Measurements from ENCODE around the gene C22orf39.

C22orf39 gene

GRCh38 chr22:19447330-19448075, at the start of gene C22orf39:
Gene C22orf39, minus strand, starts transcription at chr22:19447711. Its CDS starts 23 bp downstream, at chr22:19447688.
- DNase-seq = peak; percentile 80

GRCh38 chr22:19497245-19497644, 49.7 kb upstream of the C22orf39 start:
- DNase-seq = no peak

GRCh38 chr22:19496324-19496630, 48.8 kb upstream of the C22orf39 start:
- DNase-seq = no peak

- no peak for DNase-seq
These were observed 48.2 kb upstream of the C22orf39 start for GRCh38 chr22:19495562-19496323.

GRCh38 chr22:19494676-19495173, 47.2 kb upstream of the C22orf39 start:
- no peak for DNase-seq

GRCh38 chr22:19494001-19494560, 46.6 kb upstream of the C22orf39 start:
- DNase-seq = no peak

GRCh38 chr22:19492504-19493174, 45.1 kb upstream of the C22orf39 start:
- DNase-seq = no peak

GRCh38 chr22:19490628-19491230, 43.2 kb upstream of the C22orf39 start:
- no peak for DNase-seq

GRCh38 chr22:19488884-19489843, 41.7 kb upstream of the C22orf39 start:
- no peak for DNase-seq

GRCh38 chr22:19488285-19488684, 40.8 kb upstream of the C22orf39 start:
- DNase-seq = no peak

GRCh38 chr22:19483481-19484244, 36.2 kb upstream of the C22orf39 start:
- no peak for DNase-seq

GRCh38 chr22:19482297-19482696, 34.8 kb upstream of the C22orf39 start:
- DNase-seq = no peak

- no peak for DNase-seq
These were observed 33.3 kb upstream of the C22orf39 start for GRCh38 chr22:19480789-19481188.

- no peak for DNase-seq
These were observed 32.7 kb upstream of the C22orf39 start for GRCh38 chr22:19480173-19480568.

- DNase-seq = peak; percentile 96
These were observed 32.1 kb upstream of the C22orf39 start, which contains the start of gene CDC45 for GRCh38 chr22:19479355-19480172. Gene CDC45, plus strand, starts transcription at chr22:19479920. Its CDS starts 49 bp downstream, at chr22:19479969.

- peak; percentile 96 for DNase-seq
These were observed 31.4 kb upstream of the C22orf39 start, which contains the start of gene UFD1 for GRCh38 chr22:19478901-19479354. Gene UFD1, minus strand, starts transcription at chr22:19479193. Its CDS starts 108 bp downstream, at chr22:19479085.

- DNase-seq = no peak
These were observed 30.8 kb upstream of the C22orf39 start for GRCh38 chr22:19478045-19478900.

- peak; percentile 4 for DNase-seq
These were observed 30.0 kb upstream of the C22orf39 start for GRCh38 chr22:19477321-19478044.
